ENCODE data around the gene YIPF1.
"Not testable (repeated sequence)": the region's sequence is repeated elsewhere in the genome, so short reads cannot be mapped to it uniquely, and the experiment has no call there.

DNA sequence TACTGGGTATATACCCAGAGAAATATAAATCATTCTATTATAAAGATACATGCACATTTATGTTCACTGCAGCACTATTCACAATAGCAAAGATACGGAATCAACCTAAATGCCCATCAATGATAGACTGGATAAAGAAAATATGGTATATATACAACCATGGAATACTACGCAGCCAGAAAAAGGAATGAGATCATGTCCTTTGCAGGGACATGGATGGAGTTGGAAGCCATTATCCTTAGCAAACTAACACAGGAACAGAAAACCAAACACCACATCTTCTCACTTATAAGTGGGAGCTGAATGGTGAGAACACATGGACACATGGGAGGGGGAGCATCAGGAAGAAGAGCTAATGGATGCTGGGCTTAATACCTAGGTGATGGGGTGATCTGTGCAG lies 7.7 kb downstream of the YIPF1 start:
- TF ChIP-seq EZH2 (IDR thresholded peaks at IDR 0.05; ENCODE audit: insufficient read depth, low read length): not testable (repeated sequence)
- TF ChIP-seq, protein P1, sequence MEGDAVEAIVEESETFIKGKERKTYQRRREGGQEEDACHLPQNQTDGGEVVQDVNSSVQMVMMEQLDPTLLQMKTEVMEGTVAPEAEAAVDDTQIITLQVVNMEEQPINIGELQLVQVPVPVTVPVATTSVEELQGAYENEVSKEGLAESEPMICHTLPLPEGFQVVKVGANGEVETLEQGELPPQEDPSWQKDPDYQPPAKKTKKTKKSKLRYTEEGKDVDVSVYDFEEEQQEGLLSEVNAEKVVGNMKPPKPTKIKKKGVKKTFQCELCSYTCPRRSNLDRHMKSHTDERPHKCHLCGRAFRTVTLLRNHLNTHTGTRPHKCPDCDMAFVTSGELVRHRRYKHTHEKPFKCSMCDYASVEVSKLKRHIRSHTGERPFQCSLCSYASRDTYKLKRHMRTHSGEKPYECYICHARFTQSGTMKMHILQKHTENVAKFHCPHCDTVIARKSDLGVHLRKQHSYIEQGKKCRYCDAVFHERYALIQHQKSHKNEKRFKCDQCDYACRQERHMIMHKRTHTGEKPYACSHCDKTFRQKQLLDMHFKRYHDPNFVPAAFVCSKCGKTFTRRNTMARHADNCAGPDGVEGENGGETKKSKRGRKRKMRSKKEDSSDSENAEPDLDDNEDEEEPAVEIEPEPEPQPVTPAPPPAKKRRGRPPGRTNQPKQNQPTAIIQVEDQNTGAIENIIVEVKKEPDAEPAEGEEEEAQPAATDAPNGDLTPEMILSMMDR (IDR thresholded peaks at IDR 0.05; ENCODE audit: insufficient read depth, low read depth, low read length): not testable (repeated sequence)
